GM23338 (cell line): ENCODE data around the gene TSPAN5. TPM values are rescaled to one million over a fixed set of nuclear protein-coding genes. Genes with fewer than 3 reads are reported as not detected.

Experiments
- ATAC-seq: fragments of 200-7000 bp; cut with Tn5 transposase; 3 replicates; pipeline ENCODE4 v1.9.1; 2020
- DNase-seq: peaks from one replicate; pipeline ENCODE4 v3.0.0-alpha.2; 2015; ENCODE audit warnings: low spot score
- H2AFZ ChIP-seq: fragments of 200-600 bp; sonication (generic); 2 replicates; pipeline ENCODE4 v1.8.0; 2016; ENCODE audit warnings: antibody characterized with exemption, mild to moderate bottlenecking, moderate library complexity
- H3F3A ChIP-seq: fragments of 200-600 bp; sonication (generic); replicated peaks from 2 replicates; pipeline ENCODE4 v1.8.0; 2017; ENCODE audit warnings: antibody characterized with exemption, mixed run types, low read depth
- H3K27ac ChIP-seq: fragments of 200-600 bp; sonication (generic); 2 replicates; pipeline ENCODE4 v1.6.1; 2016; ENCODE audit warnings: low read depth
- H3K27me3 ChIP-seq: fragments of 200-600 bp; sonication (generic); 2 replicates; pipeline ENCODE4 v1.8.0; 2016; ENCODE audit warnings: mild to moderate bottlenecking, mixed run types, moderate library complexity; ENCODE audit not compliant: insufficient read depth
- H3K36me3 ChIP-seq: fragments of 200-600 bp; sonication (generic); 2 replicates; pipeline ENCODE4 v1.8.0; 2016; ENCODE audit warnings: mild to moderate bottlenecking; ENCODE audit not compliant: insufficient read depth
- H3K4me1 ChIP-seq: fragments of 200-600 bp; sonication (generic); 2 replicates; pipeline ENCODE4 v1.8.0; 2016; ENCODE audit warnings: mild to moderate bottlenecking, moderate library complexity; ENCODE audit not compliant: insufficient read depth
- H3K4me2 ChIP-seq: fragments of 200-600 bp; sonication (generic); 2 replicates; pipeline ENCODE4 v1.7.1; 2017; ENCODE audit warnings: mixed run types
- H3K4me3 ChIP-seq: fragments of 200-600 bp; sonication (generic); 2 replicates; pipeline ENCODE4 v1.6.1; 2016; ENCODE audit warnings: mixed run types
- H3K79me2 ChIP-seq: fragments of 200-600 bp; sonication (generic); replicated peaks from 2 replicates; pipeline ENCODE4 v1.8.0; 2017; ENCODE audit warnings: mild to moderate bottlenecking; ENCODE audit not compliant: insufficient read depth
- H3K9me2 ChIP-seq: fragments of 200-600 bp; sonication (generic); 2 replicates; pipeline ENCODE4 v1.8.0; 2017; ENCODE audit not compliant: insufficient read depth
- H4K20me1 ChIP-seq: fragments of 200-600 bp; sonication (generic); replicated peaks from 2 replicates; pipeline ENCODE4 v1.8.0; 2017; ENCODE audit warnings: mild to moderate bottlenecking; ENCODE audit not compliant: insufficient read depth
- H3K27ac Mint-ChIP-seq: 2 replicates; pipeline ENCODE4 v1.8.0; 2020; ENCODE audit warnings: inconsistent platforms, mild to moderate bottlenecking, moderate library complexity, mixed read lengths
- H3K27me3 Mint-ChIP-seq: 3 replicates; pipeline ENCODE4 v1.8.0; 2022; ENCODE audit warnings: low read depth, mild to moderate bottlenecking, moderate library complexity, mixed read lengths, inconsistent platforms; ENCODE audit not compliant: insufficient read depth, poor library complexity
- H3K36me3 Mint-ChIP-seq: 3 replicates; pipeline ENCODE4 v1.8.0; 2021; ENCODE audit warnings: low read depth, mild to moderate bottlenecking, inconsistent platforms, moderate library complexity, mixed read lengths
- H3K4me1 Mint-ChIP-seq: 3 replicates; pipeline ENCODE4 v1.8.0; 2020; ENCODE audit warnings: mild to moderate bottlenecking, inconsistent platforms, mixed read lengths
- H3K4me3 Mint-ChIP-seq: 3 replicates; pipeline ENCODE4 v1.8.0; 2021; ENCODE audit warnings: moderate library complexity, mild to moderate bottlenecking, inconsistent platforms, mixed read lengths
- H3K9me3 Mint-ChIP-seq: 3 replicates; pipeline ENCODE4 v1.8.0; 2020; ENCODE audit warnings: moderate library complexity, mild to moderate bottlenecking, inconsistent platforms, mixed read lengths
- CREB1 ChIP-seq: fragments of 250-450 bp; sonication (Bioruptor Pico); IDR thresholded peaks from 2 replicates; pipeline ENCODE4 v1.5.0; 2020; ENCODE audit warnings: low read depth, mild to moderate bottlenecking, moderate library complexity
- EZH2 ChIP-seq: fragments of 200-600 bp; sonication (generic); IDR thresholded peaks from one replicate; pipeline ENCODE4 v1.8.0; 2017; ENCODE audit warnings: antibody characterized with exemption, mild to moderate bottlenecking, low read depth; ENCODE audit not compliant: unreplicated experiment
- EZH2phosphoT487 ChIP-seq: fragments of 200-600 bp; sonication (generic); IDR thresholded peaks from one replicate; pipeline ENCODE4 v1.8.1; 2018; ENCODE audit warnings: antibody characterized with exemption; ENCODE audit not compliant: unreplicated experiment
- JUNB ChIP-seq: IDR thresholded peaks from one replicate; pipeline ENCODE4 v1.6.1; 2016; ENCODE audit warnings: antibody characterized with exemption; ENCODE audit not compliant: unreplicated experiment
- NANOG ChIP-seq: IDR thresholded peaks from 2 replicates; pipeline ENCODE4 v1.6.1; 2016; ENCODE audit warnings: antibody characterized with exemption, borderline replicate concordance
- POLR2AphosphoS5 ChIP-seq: IDR thresholded peaks from 2 replicates; pipeline ENCODE4 v1.6.1; 2016; ENCODE audit warnings: antibody characterized with exemption, low read depth
- STAT1 ChIP-seq: IDR thresholded peaks from one replicate; pipeline ENCODE4 v1.6.1; 2016; ENCODE audit warnings: antibody characterized with exemption; ENCODE audit not compliant: unreplicated experiment
- ZNF114 ChIP-seq: fragments of 250-450 bp; sonication (Bioruptor Pico); IDR thresholded peaks from 2 replicates; pipeline ENCODE4 v1.5.0; 2020; ENCODE audit warnings: mild to moderate bottlenecking, moderate library complexity
- ZNF331 ChIP-seq: fragments of 250-450 bp; sonication (Bioruptor Pico); IDR thresholded peaks from 2 replicates; pipeline ENCODE4 v1.5.0; 2020; ENCODE audit warnings: low read depth, mild to moderate bottlenecking, moderate library complexity
- polyA plus RNA-seq: library from polyadenylated mRNA; unstranded; fragments of >200 nt; fragmentation: Nextera tagmentation; extraction: Ambion mirVana; gene quantifications from 2 replicates; pipeline ENCODE4 v1.2.1, GENCODE V29; 2016
- total RNA-seq: library from RNA; depleted of rRNA; stranded (reverse); fragments of >200 nt; shearing (Covaris generic); gene quantifications from 2 replicates; pipeline ENCODE4 v1.2.3, GENCODE V29; 2014
- TF ChIP-seq, protein P1 (sequence below): fragments of 250-450 bp; sonication (Bioruptor Pico); IDR thresholded peaks from 2 replicates; pipeline ENCODE4 v1.5.0; 2020; ENCODE audit warnings: mild to moderate bottlenecking, moderate library complexity
- TF ChIP-seq, protein P2 (sequence below), 2 experiments: fragments of 200-600 bp in 1 of 2; sonication (generic) in 1 of 2; conservative IDR thresholded peaks; 2 replicates each; pipeline versions ENCODE4 v1.5.1 to v1.6.1; 2016 to 2017; ENCODE audit warnings: antibody characterized with exemption in 2 of 2, low read depth in 2 of 2, mild to moderate bottlenecking in 2 of 2, moderate library complexity in 1 of 2
- TF ChIP-seq, protein P3 (sequence below): IDR thresholded peaks from 2 replicates; pipeline ENCODE4 v1.6.1; 2016; ENCODE audit warnings: antibody characterized with exemption
- TF ChIP-seq, protein P4 (sequence below): IDR thresholded peaks from one replicate; pipeline ENCODE4 v1.6.1; 2018; ENCODE audit warnings: antibody characterized with exemption; ENCODE audit not compliant: unreplicated experiment

TSPAN5 gene
- total and polyA plus RNA-seq, 2 experiments from 2014 or later: 18.6 to 21.5 TPM

DNA sequence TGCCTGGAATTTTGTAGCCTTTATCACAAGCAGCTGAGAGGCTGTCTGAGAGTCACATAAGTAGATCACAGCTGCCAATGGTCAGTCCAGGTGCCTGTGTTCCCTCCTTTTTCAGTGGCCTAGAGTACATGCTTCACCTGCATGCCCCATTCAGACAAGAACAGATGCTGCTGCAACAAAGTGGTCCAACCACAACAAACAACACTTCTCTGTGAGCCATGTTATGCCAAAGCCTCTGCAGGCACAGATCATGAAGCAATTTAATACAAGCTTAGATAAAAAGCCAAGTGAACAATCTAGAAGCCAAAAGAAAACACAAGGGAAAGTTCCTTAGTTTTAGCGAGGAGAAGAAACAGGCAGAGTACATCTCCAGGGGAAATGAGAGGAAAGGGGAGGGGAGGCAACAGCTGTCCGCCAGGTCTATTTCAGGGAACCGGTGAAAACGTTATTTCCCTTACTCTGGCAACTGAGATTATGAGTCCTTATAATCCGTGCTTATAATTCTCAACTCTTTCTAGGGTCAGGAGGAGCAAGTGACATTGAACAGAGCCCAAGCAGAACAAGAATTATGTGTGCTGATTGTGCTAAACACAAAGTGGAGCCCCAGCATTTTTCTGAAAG is 92.6 kb downstream of the TSPAN5 start:
- no peak overlapping the region for H3K27ac Mint-ChIP-seq
- peak overlapping the region; percentile 65; the same call in 1 of the 2 replicates for H3K4me2 ChIP-seq
- peak; percentile 29 for ATAC-seq

More for the DNA sequence above, 92.6 kb downstream of the TSPAN5 start:
- TF ChIP-seq, protein P1, sequence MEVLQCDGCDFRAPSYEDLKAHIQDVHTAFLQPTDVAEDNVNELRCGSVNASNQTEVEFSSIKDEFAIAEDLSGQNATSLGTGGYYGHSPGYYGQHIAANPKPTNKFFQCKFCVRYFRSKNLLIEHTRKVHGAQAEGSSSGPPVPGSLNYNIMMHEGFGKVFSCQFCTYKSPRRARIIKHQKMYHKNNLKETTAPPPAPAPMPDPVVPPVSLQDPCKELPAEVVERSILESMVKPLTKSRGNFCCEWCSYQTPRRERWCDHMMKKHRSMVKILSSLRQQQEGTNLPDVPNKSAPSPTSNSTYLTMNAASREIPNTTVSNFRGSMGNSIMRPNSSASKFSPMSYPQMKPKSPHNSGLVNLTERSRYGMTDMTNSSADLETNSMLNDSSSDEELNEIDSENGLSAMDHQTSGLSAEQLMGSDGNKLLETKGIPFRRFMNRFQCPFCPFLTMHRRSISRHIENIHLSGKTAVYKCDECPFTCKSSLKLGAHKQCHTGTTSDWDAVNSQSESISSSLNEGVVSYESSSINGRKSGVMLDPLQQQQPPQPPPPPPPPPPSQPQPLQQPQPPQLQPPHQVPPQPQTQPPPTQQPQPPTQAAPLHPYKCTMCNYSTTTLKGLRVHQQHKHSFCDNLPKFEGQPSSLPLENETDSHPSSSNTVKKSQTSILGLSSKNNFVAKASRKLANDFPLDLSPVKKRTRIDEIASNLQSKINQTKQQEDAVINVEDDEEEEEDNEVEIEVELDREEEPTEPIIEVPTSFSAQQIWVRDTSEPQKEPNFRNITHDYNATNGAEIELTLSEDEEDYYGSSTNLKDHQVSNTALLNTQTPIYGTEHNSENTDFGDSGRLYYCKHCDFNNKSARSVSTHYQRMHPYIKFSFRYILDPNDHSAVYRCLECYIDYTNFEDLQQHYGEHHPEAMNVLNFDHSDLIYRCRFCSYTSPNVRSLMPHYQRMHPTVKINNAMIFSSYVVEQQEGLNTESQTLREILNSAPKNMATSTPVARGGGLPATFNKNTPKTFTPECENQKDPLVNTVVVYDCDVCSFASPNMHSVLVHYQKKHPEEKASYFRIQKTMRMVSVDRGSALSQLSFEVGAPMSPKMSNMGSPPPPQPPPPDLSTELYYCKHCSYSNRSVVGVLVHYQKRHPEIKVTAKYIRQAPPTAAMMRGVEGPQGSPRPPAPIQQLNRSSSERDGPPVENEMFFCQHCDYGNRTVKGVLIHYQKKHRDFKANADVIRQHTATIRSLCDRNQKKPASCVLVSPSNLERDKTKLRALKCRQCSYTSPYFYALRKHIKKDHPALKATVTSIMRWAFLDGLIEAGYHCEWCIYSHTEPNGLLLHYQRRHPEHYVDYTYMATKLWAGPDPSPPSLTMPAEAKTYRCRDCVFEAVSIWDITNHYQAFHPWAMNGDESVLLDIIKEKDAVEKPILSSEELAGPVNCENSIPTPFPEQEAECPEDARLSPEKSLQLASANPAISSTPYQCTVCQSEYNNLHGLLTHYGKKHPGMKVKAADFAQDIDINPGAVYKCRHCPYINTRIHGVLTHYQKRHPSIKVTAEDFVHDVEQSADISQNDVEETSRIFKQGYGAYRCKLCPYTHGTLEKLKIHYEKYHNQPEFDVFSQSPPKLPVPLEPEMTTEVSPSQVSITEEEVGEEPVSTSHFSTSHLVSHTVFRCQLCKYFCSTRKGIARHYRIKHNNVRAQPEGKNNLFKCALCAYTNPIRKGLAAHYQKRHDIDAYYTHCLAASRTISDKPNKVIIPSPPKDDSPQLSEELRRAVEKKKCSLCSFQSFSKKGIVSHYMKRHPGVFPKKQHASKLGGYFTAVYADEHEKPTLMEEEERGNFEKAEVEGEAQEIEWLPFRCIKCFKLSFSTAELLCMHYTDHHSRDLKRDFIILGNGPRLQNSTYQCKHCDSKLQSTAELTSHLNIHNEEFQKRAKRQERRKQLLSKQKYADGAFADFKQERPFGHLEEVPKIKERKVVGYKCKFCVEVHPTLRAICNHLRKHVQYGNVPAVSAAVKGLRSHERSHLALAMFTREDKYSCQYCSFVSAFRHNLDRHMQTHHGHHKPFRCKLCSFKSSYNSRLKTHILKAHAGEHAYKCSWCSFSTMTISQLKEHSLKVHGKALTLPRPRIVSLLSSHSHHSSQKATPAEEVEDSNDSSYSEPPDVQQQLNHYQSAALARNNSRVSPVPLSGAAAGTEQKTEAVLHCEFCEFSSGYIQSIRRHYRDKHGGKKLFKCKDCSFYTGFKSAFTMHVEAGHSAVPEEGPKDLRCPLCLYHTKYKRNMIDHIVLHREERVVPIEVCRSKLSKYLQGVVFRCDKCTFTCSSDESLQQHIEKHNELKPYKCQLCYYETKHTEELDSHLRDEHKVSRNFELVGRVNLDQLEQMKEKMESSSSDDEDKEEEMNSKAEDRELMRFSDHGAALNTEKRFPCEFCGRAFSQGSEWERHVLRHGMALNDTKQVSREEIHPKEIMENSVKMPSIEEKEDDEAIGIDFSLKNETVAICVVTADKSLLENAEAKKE (CRISPR knock-in tag): no peak
- TF ChIP-seq NANOG (no peak), ZNF331 (CRISPR knock-in tag) (no peak), CREB1 (no peak), EZH2 (no peak), EZH2phosphoT487 (no peak), ZNF114 (CRISPR knock-in tag) (no peak), STAT1 (no peak), POLR2AphosphoS5 (no peak), JUNB (no peak)
- TF ChIP-seq, protein P2, sequence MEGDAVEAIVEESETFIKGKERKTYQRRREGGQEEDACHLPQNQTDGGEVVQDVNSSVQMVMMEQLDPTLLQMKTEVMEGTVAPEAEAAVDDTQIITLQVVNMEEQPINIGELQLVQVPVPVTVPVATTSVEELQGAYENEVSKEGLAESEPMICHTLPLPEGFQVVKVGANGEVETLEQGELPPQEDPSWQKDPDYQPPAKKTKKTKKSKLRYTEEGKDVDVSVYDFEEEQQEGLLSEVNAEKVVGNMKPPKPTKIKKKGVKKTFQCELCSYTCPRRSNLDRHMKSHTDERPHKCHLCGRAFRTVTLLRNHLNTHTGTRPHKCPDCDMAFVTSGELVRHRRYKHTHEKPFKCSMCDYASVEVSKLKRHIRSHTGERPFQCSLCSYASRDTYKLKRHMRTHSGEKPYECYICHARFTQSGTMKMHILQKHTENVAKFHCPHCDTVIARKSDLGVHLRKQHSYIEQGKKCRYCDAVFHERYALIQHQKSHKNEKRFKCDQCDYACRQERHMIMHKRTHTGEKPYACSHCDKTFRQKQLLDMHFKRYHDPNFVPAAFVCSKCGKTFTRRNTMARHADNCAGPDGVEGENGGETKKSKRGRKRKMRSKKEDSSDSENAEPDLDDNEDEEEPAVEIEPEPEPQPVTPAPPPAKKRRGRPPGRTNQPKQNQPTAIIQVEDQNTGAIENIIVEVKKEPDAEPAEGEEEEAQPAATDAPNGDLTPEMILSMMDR (conservative IDR thresholded peaks at IDR 0.05; ENCODE audit: low read depth in 2 of 2): no peak
- TF ChIP-seq, protein P3, sequence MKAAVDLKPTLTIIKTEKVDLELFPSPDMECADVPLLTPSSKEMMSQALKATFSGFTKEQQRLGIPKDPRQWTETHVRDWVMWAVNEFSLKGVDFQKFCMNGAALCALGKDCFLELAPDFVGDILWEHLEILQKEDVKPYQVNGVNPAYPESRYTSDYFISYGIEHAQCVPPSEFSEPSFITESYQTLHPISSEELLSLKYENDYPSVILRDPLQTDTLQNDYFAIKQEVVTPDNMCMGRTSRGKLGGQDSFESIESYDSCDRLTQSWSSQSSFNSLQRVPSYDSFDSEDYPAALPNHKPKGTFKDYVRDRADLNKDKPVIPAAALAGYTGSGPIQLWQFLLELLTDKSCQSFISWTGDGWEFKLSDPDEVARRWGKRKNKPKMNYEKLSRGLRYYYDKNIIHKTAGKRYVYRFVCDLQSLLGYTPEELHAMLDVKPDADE: no peak
- TF ChIP-seq, protein P4, sequence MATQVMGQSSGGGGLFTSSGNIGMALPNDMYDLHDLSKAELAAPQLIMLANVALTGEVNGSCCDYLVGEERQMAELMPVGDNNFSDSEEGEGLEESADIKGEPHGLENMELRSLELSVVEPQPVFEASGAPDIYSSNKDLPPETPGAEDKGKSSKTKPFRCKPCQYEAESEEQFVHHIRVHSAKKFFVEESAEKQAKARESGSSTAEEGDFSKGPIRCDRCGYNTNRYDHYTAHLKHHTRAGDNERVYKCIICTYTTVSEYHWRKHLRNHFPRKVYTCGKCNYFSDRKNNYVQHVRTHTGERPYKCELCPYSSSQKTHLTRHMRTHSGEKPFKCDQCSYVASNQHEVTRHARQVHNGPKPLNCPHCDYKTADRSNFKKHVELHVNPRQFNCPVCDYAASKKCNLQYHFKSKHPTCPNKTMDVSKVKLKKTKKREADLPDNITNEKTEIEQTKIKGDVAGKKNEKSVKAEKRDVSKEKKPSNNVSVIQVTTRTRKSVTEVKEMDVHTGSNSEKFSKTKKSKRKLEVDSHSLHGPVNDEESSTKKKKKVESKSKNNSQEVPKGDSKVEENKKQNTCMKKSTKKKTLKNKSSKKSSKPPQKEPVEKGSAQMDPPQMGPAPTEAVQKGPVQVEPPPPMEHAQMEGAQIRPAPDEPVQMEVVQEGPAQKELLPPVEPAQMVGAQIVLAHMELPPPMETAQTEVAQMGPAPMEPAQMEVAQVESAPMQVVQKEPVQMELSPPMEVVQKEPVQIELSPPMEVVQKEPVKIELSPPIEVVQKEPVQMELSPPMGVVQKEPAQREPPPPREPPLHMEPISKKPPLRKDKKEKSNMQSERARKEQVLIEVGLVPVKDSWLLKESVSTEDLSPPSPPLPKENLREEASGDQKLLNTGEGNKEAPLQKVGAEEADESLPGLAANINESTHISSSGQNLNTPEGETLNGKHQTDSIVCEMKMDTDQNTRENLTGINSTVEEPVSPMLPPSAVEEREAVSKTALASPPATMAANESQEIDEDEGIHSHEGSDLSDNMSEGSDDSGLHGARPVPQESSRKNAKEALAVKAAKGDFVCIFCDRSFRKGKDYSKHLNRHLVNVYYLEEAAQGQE: no peak
- peaks cover 4% of the 10 kb centered on the region; the same call in 1 of the 3 replicates for H3K36me3 Mint-ChIP-seq
- no peak overlapping the region for H3K4me3 Mint-ChIP-seq
- Histone ChIP-seq H3K9me2 (no peaks in the 10 kb centered on the region), H3K79me2 (peaks cover 17% of the 10 kb centered on the region; the same call in 1 of the 2 replicates), H3K27me3 (no peaks in the 10 kb centered on the region), H3K27ac (peak overlapping the region; percentile 59; the same call in 1 of the 2 replicates), H3K4me3 (no peak overlapping the region), H4K20me1 (no peaks in the 10 kb centered on the region), H2AFZ (no peak overlapping the region), H3K4me1 (peaks cover 27% of the 10 kb centered on the region), H3K36me3 (no peaks in the 10 kb centered on the region), H3F3A (no peaks in the 10 kb centered on the region)
- peaks cover 45% of the 10 kb centered on the region for H3K4me1 Mint-ChIP-seq
- DNase-seq: no peak
- H3K9me3 Mint-ChIP-seq: no peaks in the 10 kb centered on the region
- peaks cover 5% of the 10 kb centered on the region for H3K27me3 Mint-ChIP-seq
